GM06990 (cell line): ENCODE results near the gene CNBP.
"Not testable (repeated sequence)": the region's sequence is repeated elsewhere in the genome, so short reads cannot be mapped to it uniquely, and the experiment has no call there.

Source experiments
- DNase-seq: peaks from one replicate; pipeline ENCODE4 v3.0.0-alpha.2; 2011; ENCODE audit not compliant: insufficient read length; ENCODE audit errors: extremely low read depth
- H3K27me3 ChIP-seq: replicated peaks from 2 replicates; pipeline ENCODE4 v1.6.0; 2011; ENCODE audit warnings: low read length; ENCODE audit not compliant: control insufficient read depth, insufficient read depth
- H3K36me3 ChIP-seq: 2 replicates; pipeline ENCODE4 v1.5.1; 2011; ENCODE audit warnings: low read length; ENCODE audit not compliant: control insufficient read depth, insufficient read depth
- H3K4me3 ChIP-seq: replicated peaks from 2 replicates; pipeline ENCODE4 v1.5.1; 2011; ENCODE audit warnings: low read depth, mild to moderate bottlenecking, control low read depth, low read length
- CTCF ChIP-seq: IDR thresholded peaks from 2 replicates; pipeline ENCODE4 v1.5.1; 2011; ENCODE audit warnings: low read length, control low read depth, mild to moderate bottlenecking, inconsistent platforms; ENCODE audit not compliant: insufficient read depth, poor library complexity, severe bottlenecking

CNBP gene

DNA sequence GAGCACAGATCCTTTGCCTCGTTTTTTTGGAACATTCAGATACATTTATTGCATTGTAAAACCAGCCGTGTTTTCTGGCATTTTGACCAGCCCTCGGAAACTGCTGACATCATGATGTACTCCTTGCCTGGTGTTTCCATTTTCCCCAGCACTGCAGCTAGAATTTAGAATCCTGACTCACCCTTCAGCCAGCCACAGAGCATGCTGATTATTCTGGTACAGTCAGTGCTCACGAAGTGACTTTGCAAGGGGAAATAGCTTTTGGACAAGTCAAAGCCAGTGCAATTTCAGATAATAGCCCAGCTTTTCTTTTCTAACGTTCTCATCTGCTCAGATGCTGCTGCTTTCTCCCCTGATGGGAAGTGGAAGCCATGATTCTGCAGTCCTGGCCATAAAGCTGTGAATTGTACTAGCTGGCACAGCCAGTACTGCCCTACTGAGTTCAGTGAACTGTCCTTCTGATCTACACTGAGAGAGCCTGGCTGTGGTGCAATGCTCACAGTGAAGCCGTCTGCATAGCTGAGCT, 12.1 kb upstream of the CNBP start:
- H3K36me3 ChIP-seq: no peaks in the 10 kb centered on the region
- H3K4me3 ChIP-seq: no peak overlapping the region
- no peaks in the 10 kb centered on the region for H3K27me3 ChIP-seq
- no peak for TF ChIP-seq CTCF
- no peak for DNase-seq

- DNase-seq, H3K27me3 ChIP-seq, H3K4me3 ChIP-seq, H3K36me3 ChIP-seq: not testable (repeated sequence)
These were observed 6.1 kb upstream of the CNBP start for GRCh38 chr3:129189793-129190192.

DNA sequence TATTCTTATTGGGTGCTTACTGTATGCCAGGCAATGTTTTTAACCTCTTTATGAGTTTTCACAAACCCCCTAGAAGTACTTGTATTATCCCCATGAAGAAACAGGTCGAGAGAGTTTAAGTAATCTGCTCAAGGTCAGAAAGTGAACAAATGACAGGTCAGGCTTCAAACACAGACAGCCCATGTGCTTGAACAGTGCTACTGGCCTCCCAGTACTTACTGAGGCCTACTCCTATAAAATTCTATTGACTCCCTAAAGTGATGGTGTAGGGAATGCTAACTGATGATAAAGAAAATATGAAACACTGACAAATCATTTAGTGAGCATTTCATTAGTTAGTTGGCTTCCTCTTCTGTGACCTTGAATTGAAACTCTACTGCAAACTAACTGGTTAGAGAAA, 4.2 kb upstream of the CNBP start:
- TF ChIP-seq CTCF: no peak
- H3K36me3 ChIP-seq: no peaks in the 10 kb centered on the region

DNA sequence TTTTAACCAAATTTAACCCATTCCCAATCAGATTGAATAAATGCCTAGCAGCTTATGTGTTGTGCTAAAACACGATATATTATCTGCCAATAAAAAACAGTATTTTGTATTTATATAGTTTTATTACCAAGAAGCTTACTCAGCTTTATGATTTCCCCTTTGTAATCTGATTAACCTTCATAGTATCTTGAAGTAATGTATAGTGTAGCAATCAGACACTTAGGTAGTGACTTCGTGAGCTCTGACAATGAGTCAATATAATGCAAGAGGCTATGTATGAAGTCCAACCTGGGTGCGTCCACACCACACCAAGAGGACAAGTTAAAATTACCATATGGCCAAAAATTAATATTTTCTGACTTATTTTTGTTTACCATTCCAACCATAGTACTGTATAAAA, 2.1 kb upstream of the CNBP start:
- H3K4me3 ChIP-seq: no peak overlapping the region
- no peaks in the 10 kb centered on the region for H3K27me3 ChIP-seq
- no peaks in the 10 kb centered on the region for H3K36me3 ChIP-seq
- DNase-seq: no peak
- TF ChIP-seq CTCF: no peak

More for the DNA sequence above, 4.2 kb upstream of the CNBP start:
- Histone ChIP-seq H3K27me3 (no peaks in the 10 kb centered on the region), H3K4me3 (no peak overlapping the region)
- DNase-seq: no peak

GRCh38 chr3:129184784-129185542, 1.3 kb upstream of the CNBP start:
- not testable (repeated sequence) for H3K36me3 ChIP-seq

GRCh38 chr3:129184396-129184657, 631 bp upstream of the CNBP start:
- no peak for DNase-seq
- H3K36me3 ChIP-seq: no peaks in the 10 kb centered on the region; the same call in 1 of the 2 replicates
- no peak for TF ChIP-seq CTCF
- no peaks in the 10 kb centered on the region for H3K27me3 ChIP-seq
- peak overlapping the region; percentile 100 for H3K4me3 ChIP-seq

More at GRCh38 chr3:129184784-129185542, 1.3 kb upstream of the CNBP start:
- not testable (repeated sequence) for DNase-seq, H3K27me3 ChIP-seq
- H3K4me3 ChIP-seq: peak overlapping the region; percentile 100
